Spleen (tissue), 11 donors: Measurements from ENCODE around the gene SPHK1. TPM values are rescaled to one million over a fixed set of nuclear protein-coding genes. Genes with fewer than 3 reads are reported as not detected.
A peak's percentile ranks its signal among the peaks of the same experiment; 100 is the strongest.

Experiments used
- DNase-seq: peaks from one replicate; pipeline ENCODE4 v3.0.0-alpha.2; 2020
- H3K27ac ChIP-seq, 8 donors: fragments of 200-600 bp; sonication (generic) in 7 of 8; 1 replicate in 4 of 8; 2 replicates in 4 of 8; pipeline versions ENCODE4 v1.5.0 to v1.8.0; 2016 to 2021; ENCODE audit warnings: inconsistent platforms in 4 of 8, mild to moderate bottlenecking in 4 of 8, moderate library complexity in 1 of 8
- H3K27me3 ChIP-seq, 7 donors: fragments of 200-600 bp; sonication (generic) in 6 of 7; replicated peaks in 1 of 7; 1 replicate in 4 of 7; 2 replicates in 3 of 7; pipeline versions ENCODE4 v1.5.0 to v1.8.0; 2016 to 2021; ENCODE audit warnings: inconsistent platforms in 3 of 7, mild to moderate bottlenecking in 1 of 7
- H3K36me3 ChIP-seq, 6 donors: fragments of 200-600 bp; sonication (generic) in 5 of 6; 1 replicate in 4 of 6; 2 replicates in 2 of 6; pipeline versions ENCODE4 v1.5.0 to v1.8.0; 2016 to 2021; ENCODE audit warnings: inconsistent platforms in 2 of 6
- H3K4me1 ChIP-seq, 6 donors: fragments of 200-600 bp; sonication (generic) in 5 of 6; 1 replicate in 3 of 6; 2 replicates in 3 of 6; pipeline versions ENCODE4 v1.5.0 to v1.8.0; 2016 to 2021; ENCODE audit warnings: inconsistent platforms in 3 of 6
- H3K4me3 ChIP-seq, 8 donors: fragments of 200-600 bp; sonication (generic) in 7 of 8; 1 replicate in 4 of 8; 2 replicates in 4 of 8; pipeline versions ENCODE4 v1.5.0 to v1.8.0; 2016 to 2021; ENCODE audit warnings: inconsistent platforms in 4 of 8, mild to moderate bottlenecking in 4 of 8, moderate library complexity in 2 of 8
- H3K9me3 ChIP-seq, 8 donors: fragments of 200-600 bp; sonication (generic) in 7 of 8; 1 replicate in 4 of 8; 2 replicates in 4 of 8; pipeline versions ENCODE4 v1.5.0 to v1.8.0; 2016 to 2021; ENCODE audit warnings: inconsistent platforms in 4 of 8
- POLR2A ChIP-seq, 3 donors: fragments of 450-650 bp; IDR thresholded peaks; one replicate each; pipeline ENCODE4 v1.5.1; 2017; ENCODE audit warnings: antibody characterized with exemption in 3 of 3, mild to moderate bottlenecking in 1 of 3
- POLR2AphosphoS5 ChIP-seq, 3 donors: sonication (generic); formaldehyde crosslinking; IDR thresholded peaks; one replicate each; pipeline ENCODE4 v1.5.1; 2017; ENCODE audit warnings: antibody characterized with exemption in 3 of 3
- WGBS, 5 donors: extraction: QIAGEN DNeasy Blood & Tissue Kit in 3 of 5; methylation state at CpG; one replicate each; pipeline versions ENCODE4 v1.1.5 to v1.1.7; 2013 to 2018; 5-methylcytosine and 5-hydroxymethylcytosine counted together
- intact Hi-C: fragments of 100-400 bp; cut with DNase I; formaldehyde crosslinking; loops from one replicate; pipeline ENCODE4 v1.15.0; 2023; ENCODE audit warnings: low total_unique reads
- polyA plus RNA-seq, 3 donors: library from polyadenylated mRNA; stranded (reverse); fragments of 200-250 nt; gene quantifications; one replicate each; pipeline ENCODE4 v1.2.1, GENCODE V29; 2013
- total RNA-seq, 7 donors: library from RNA; depleted of rRNA in 3 of 7; stranded (reverse); fragments of >200 nt in 3 of 7; fragmentation: NEBNext Ultra II Directional in 4 of 7; extraction: Animal tissue kit (Norgen Biotek cat#: 25700) in 4 of 7; gene quantifications; one replicate each; pipeline versions ENCODE4 v1.1.0 to v1.2.1, GENCODE V29; 2016 to 2021
- TF ChIP-seq, protein P1 (sequence below), 11 experiments: fragments of 200-600 bp in 7 of 11; fragments of 450-650 bp in 4 of 11; sonication (generic) in 4 of 11; IDR thresholded peaks in 8 of 11; conservative IDR thresholded peaks in 3 of 11; 1 replicate in 7 of 11; 2 replicates in 4 of 11; pipeline versions ENCODE4 v1.4.0 to v1.8.0; 2016 to 2021; ENCODE audit warnings: antibody characterized with exemption in 11 of 11, inconsistent platforms in 4 of 11, mild to moderate bottlenecking in 1 of 11
- donor health status: healthy with polysubstance abuse.
- donor health status: DM: no; HTN: no; CAD: no; lungs with moderate emphysema.
- donor health status: DM: no; HTN: no; CAD: no.
- donor health status: Bipolar disorder and iron deficiency.
- donor health status: healthy.
- donor health status: DM: no; HTN: no; CAD: no.
- donor health status: DM: yes; HTN: yes; CAD: no.

Gene SPHK1
- total and polyA plus RNA-seq, 10 donors: 3.7 to 11.4 (median 6.0) TPM

DNA sequence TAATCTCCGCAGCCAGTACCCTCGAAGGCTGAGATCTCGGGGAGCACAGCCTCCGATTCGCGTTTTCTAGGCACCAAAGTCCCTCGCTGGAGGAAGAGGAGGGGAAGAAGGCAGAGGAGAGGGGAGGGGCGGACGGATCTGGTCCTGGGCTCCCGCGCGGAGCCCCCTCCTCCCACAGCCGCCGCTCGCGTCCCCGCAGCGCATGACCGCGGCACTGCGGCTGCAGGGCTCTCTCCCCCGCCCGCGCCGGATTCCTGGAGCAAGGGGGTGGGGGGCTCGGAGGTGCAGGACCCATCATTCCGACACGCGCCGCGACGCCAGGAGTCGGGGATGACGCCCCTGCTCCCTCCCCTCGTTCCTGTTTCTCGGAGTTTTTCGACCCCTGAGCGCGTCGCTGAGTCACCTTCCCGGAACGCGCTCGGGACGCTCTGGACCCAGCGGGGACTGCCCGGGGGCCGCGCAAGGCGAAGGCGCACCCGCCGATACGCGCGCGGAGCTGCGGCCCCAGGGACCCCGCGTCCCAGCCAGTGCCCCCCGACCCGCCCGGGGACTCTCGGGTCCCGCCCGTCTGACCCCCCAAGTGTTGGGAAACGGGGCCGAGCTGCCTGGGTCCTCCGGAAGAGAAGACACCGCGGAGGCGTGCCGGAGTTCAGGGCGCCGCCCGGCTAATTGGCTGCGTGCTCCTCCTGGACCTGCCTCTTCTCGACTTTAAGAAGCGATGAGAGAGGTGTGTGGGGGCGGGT, 1.4 kb upstream of the SPHK1 start:
- peak overlapping the region; percentile 63 to 86 (median 77) for H3K27ac ChIP-seq
- H3K27me3 ChIP-seq: peaks cover 0 to 36% (median 19%) of the 10 kb centered on the region in 7 donors
- peak; percentile 90 for DNase-seq
- H3K36me3 ChIP-seq: no peaks in the 10 kb centered on the region
- WGBS, 5 donors: 0 to 1% (median 1%) methylated on average over 22 to 80 of the region's 80 CpGs
- intact Hi-C loops: no loop called here
- peaks cover 21 to 58% (median 43%) of the 10 kb centered on the region in 6 donors for H3K4me1 ChIP-seq
- H3K4me3 ChIP-seq: peak overlapping the region; percentile 58 to 92 (median 70)
- peak in 1 of 3 donors; percentile 69 for TF ChIP-seq POLR2AphosphoS5 (IDR thresholded peaks at IDR 0.05)
- no peak for TF ChIP-seq POLR2A (IDR thresholded peaks at IDR 0.05)
- TF ChIP-seq, protein P1, sequence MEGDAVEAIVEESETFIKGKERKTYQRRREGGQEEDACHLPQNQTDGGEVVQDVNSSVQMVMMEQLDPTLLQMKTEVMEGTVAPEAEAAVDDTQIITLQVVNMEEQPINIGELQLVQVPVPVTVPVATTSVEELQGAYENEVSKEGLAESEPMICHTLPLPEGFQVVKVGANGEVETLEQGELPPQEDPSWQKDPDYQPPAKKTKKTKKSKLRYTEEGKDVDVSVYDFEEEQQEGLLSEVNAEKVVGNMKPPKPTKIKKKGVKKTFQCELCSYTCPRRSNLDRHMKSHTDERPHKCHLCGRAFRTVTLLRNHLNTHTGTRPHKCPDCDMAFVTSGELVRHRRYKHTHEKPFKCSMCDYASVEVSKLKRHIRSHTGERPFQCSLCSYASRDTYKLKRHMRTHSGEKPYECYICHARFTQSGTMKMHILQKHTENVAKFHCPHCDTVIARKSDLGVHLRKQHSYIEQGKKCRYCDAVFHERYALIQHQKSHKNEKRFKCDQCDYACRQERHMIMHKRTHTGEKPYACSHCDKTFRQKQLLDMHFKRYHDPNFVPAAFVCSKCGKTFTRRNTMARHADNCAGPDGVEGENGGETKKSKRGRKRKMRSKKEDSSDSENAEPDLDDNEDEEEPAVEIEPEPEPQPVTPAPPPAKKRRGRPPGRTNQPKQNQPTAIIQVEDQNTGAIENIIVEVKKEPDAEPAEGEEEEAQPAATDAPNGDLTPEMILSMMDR (IDR thresholded peaks at IDR 0.05 in 8 of 11, conservative IDR thresholded peaks at IDR 0.05 in 3 of 11): no peak
- no peaks in the 10 kb centered on the region for H3K9me3 ChIP-seq

DNA sequence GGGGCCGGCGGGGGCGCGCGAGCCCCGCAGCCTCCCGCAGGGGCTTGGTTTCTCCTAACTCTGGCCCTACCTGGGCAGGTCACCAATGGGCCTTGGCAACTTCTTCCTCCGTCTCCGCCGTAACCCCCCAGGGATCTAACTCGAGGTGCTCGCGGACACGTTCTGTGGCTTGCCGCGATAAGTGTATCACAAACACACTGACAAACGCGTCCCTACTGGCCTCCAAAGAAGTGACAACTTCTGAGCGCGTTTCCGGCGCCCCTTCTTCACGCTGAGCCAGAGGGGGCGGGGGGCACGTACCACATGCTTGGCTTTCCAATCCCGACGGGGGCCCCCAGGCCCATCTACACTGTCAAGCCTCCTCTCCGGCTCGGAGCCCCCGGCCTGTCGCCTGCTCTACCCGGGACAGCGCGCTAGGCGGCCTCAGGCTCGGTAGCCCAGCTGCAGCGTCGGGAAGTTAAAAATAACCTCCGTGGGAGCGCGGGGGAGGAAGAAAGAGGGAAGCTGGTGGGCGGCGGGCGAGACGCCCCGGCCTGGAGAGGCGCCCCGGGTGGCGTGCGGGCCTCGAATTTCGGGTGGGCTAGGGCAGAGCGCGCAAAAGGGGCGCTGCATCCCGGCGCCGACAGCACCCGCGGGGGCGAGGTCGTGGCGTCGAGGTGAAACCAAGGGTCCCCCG, 725 bp upstream of the SPHK1 start:
- Histone ChIP-seq H3K4me3 (peak overlapping the region; percentile 58 to 92 (median 70)), H3K9me3 (no peaks in the 10 kb centered on the region), H3K27ac (peak overlapping the region; percentile 63 to 86 (median 77)), H3K4me1 (peaks cover 21 to 58% (median 43%) of the 10 kb centered on the region in 6 donors), H3K27me3 (peaks cover 0 to 36% (median 19%) of the 10 kb centered on the region in 7 donors), H3K36me3 (peaks cover 0 to under 1% (median 0%) of the 10 kb centered on the region in 6 donors)
- TF ChIP-seq, protein P1 (IDR thresholded peaks at IDR 0.05 in 8 of 11, conservative IDR thresholded peaks at IDR 0.05 in 3 of 11): peak in 6 of 11 experiments; percentile 6 to 39 (median 27)
- no peak for TF ChIP-seq POLR2A (IDR thresholded peaks at IDR 0.05)
- TF ChIP-seq POLR2AphosphoS5 (IDR thresholded peaks at IDR 0.05): peak in 2 of 3 donors; percentile 7 to 12
- intact Hi-C loops: no loop called here
- DNase-seq: peak; percentile 88
- 0 to 1% (median 0%) methylated on average over 44 to 65 of the region's 65 CpGs for WGBS, 5 donors

DNA sequence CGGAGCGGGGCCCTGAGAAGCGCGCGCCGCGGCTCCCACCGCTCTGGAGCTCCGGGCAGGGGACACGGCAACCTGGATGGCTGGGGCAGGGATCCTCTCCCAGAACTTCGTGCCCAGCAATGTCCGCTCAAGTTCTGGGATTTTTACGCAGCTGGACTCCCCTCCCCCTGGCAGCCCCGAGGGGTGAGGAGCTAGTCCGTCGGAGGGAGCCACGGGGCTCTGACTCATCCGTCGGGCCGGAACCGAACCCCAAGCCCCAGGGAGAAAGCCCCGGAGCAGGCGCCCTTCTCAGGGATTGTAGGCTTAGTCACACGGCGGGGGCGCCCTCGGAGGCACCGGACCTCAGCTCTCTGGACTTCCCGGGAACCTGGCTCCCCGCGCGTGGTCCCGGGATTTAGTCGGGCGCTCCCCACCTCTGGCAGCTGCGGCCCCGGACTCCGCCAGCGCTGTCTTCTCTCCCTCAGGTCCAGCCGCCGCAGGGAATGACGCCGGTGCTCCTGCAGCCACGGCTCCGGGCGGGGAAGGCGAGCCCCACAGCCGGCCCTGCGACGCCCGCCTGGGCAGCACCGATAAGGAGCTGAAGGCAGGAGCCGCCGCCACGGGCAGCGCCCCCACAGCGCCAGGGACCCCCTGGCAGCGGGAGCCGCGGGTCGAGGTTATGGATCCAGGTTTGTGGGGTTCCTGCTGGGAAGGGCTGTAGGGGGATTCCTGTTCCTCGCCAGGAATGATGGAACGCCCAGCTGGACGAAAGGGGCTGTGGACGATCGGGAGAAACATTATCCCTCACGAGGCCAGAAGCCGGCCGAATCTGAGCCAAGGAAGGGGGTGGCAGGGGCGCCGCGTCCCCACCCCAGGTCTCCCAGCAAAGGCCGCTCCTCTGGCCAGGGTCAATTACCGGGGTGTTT, 830 bp downstream of the SPHK1 start:
- Histone ChIP-seq H3K27me3 (peaks cover 0 to 36% (median 19%) of the 10 kb centered on the region in 7 donors), H3K36me3 (peaks cover 0 to 9% (median under 1%) of the 10 kb centered on the region in 6 donors), H3K9me3 (no peaks in the 10 kb centered on the region), H3K27ac (peak overlapping the region in 5 of 8 donors; percentile 63 to 86 (median 78)), H3K4me3 (peak overlapping the region; percentile 58 to 92 (median 70)), H3K4me1 (peaks cover 21 to 71% (median 49%) of the 10 kb centered on the region in 6 donors)
- TF ChIP-seq POLR2A (IDR thresholded peaks at IDR 0.05): no peak
- TF ChIP-seq POLR2AphosphoS5 (IDR thresholded peaks at IDR 0.05): no peak
- TF ChIP-seq, protein P1 (IDR thresholded peaks at IDR 0.05 in 8 of 11, conservative IDR thresholded peaks at IDR 0.05 in 3 of 11): no peak
- WGBS, 5 donors: 2 to 5% (median 3%) methylated on average over 36 to 74 of the region's 74 CpGs
- peak; percentile 82 for DNase-seq
- intact Hi-C loops: no loop called here
